ENCODE data around the gene DLGAP4.

The DLGAP4 gene

GRCh38 chr20:36334281-36335205, 28.4 kb downstream of the DLGAP4 start:
- no peak for DNase-seq

GRCh38 chr20:36335206-36335870, 29.2 kb downstream of the DLGAP4 start:
- no peak for DNase-seq

- DNase-seq = no peak
These were observed 30.1 kb downstream of the DLGAP4 start for GRCh38 chr20:36336204-36336603.

GRCh38 chr20:36336954-36337704, 31.0 kb downstream of the DLGAP4 start:
- DNase-seq = no peak

- no peak for DNase-seq
These were observed 31.7 kb downstream of the DLGAP4 start for GRCh38 chr20:36337886-36338285.

GRCh38 chr20:36339646-36340592, 33.8 kb downstream of the DLGAP4 start:
- DNase-seq = no peak

- no peak for DNase-seq
These were observed 34.5 kb downstream of the DLGAP4 start for GRCh38 chr20:36340593-36340990.

- no peak for DNase-seq
These were observed 35.3 kb downstream of the DLGAP4 start for GRCh38 chr20:36341331-36342020.

- no peak for DNase-seq
These were observed 36.4 kb downstream of the DLGAP4 start for GRCh38 chr20:36342331-36343120.

- no peak for DNase-seq
These were observed 37.5 kb downstream of the DLGAP4 start for GRCh38 chr20:36343641-36344040.

- DNase-seq = no peak
These were observed 38.5 kb downstream of the DLGAP4 start for GRCh38 chr20:36344517-36345132.

GRCh38 chr20:36346256-36346655, 40.1 kb downstream of the DLGAP4 start:
- no peak for DNase-seq

GRCh38 chr20:36349384-36350170, 43.4 kb downstream of the DLGAP4 start:
- no peak for DNase-seq

- DNase-seq = no peak
These were observed 44.3 kb downstream of the DLGAP4 start for GRCh38 chr20:36350439-36350838.

- no peak for DNase-seq
These were observed 45.8 kb downstream of the DLGAP4 start for GRCh38 chr20:36351937-36352336.

- DNase-seq = no peak
These were observed 46.9 kb downstream of the DLGAP4 start for GRCh38 chr20:36352843-36353553.

- no peak for DNase-seq
These were observed 47.6 kb downstream of the DLGAP4 start for GRCh38 chr20:36353740-36354139.

GRCh38 chr20:36355469-36356171, 49.5 kb downstream of the DLGAP4 start:
- DNase-seq = no peak
